ENCODE data around the gene CADM4.

GRCh38 chr19:43594081-43594697 lies 45.5 kb downstream of the CADM4 start:
- TF ChIP-seq CTCF (IDR thresholded peaks at IDR 0.05) = no peak
- TF ChIP-seq POLR2A (IDR thresholded peaks at IDR 0.05) = no peak

Data from breast epithelium (tissue), 3 donors.